ENCODE measurements around the gene NDUFAF3.

- peak; percentile 12 to 32 for TF ChIP-seq CTCF (conservative IDR thresholded peaks at IDR 0.05 in 1 of 2, IDR thresholded peaks at IDR 0.05 in 1 of 2; ENCODE audit: low read depth in 1 of 2, low read length in 2 of 2)
- no peak for TF ChIP-seq EZH2 (IDR thresholded peaks at IDR 0.05; ENCODE audit: low read length, missing control alignments)
Measured at GRCh38 chr3:49007068-49007770, 14.7 kb upstream of the NDUFAF3 start, which contains the start of gene WDR6.
